ENCODE data around the gene ENC1. TPM values are rescaled to one million over a fixed set of nuclear protein-coding genes. Genes with fewer than 3 reads are reported as not detected.

ENC1 gene
- total and polyA plus RNA-seq, 2 experiments from 2014 or later, result 14.6 to 15.3 TPM

- H3K9ac ChIP-seq, result no peak overlapping the region
- no peak overlapping the region for H3K4me2 ChIP-seq (ENCODE audit: unreplicated experiment)
- H3K36me3 ChIP-seq (ENCODE audit: low read depth), result no peaks in the 10 kb centered on the region
- no peak overlapping the region for H3K27ac ChIP-seq
- DNase-seq, result no peak
- TF ChIP-seq EZH2phosphoT487 (IDR thresholded peaks at IDR 0.05; ENCODE audit: insufficient read depth, low read depth) (no peak), EZH2 (IDR thresholded peaks at IDR 0.05; ENCODE audit: insufficient read depth, poor library complexity, severe bottlenecking) (no peak)
- H3K79me2 ChIP-seq (ENCODE audit: insufficient read depth), result no peaks in the 10 kb centered on the region
- H3K4me3 ChIP-seq, result no peak overlapping the region
- H3K4me1 ChIP-seq (ENCODE audit: insufficient read depth), result no peaks in the 10 kb centered on the region
- no peaks in the 10 kb centered on the region for H3K9me2 ChIP-seq (ENCODE audit: insufficient read depth)
- no peaks in the 10 kb centered on the region for H4K20me1 ChIP-seq (ENCODE audit: insufficient read depth)
- no peaks in the 10 kb centered on the region for H3K9me3 ChIP-seq (ENCODE audit: low read depth)
- in situ Hi-C loops (cut with MboI), result no loop called here
- no peaks in the 10 kb centered on the region for H3F3A ChIP-seq (ENCODE audit: insufficient read depth)
- no peak overlapping the region for H2AFZ ChIP-seq
- H3K27me3 ChIP-seq (replicated peaks; ENCODE audit: insufficient read depth), result no peaks in the 10 kb centered on the region
- WGBS, 2 experiments (ENCODE audit: low coverage in 1 of 2, low lambda C conversion rate in 2 of 2, missing lambda C conversion rate in 2 of 2), result 80 to 93% methylated on average over 1 of the region's 1 CpG
Measured at GRCh38 chr5:74603376-74603775, 37.2 kb downstream of the ENC1 start.

GRCh38 chr5:74599148-74599547 lies 41.4 kb downstream of the ENC1 start:
- H3K36me3 ChIP-seq (ENCODE audit: low read depth), result no peaks in the 10 kb centered on the region
- H3K27ac ChIP-seq, result no peak overlapping the region
- H3K27me3 ChIP-seq (replicated peaks; ENCODE audit: insufficient read depth), result no peaks in the 10 kb centered on the region
- TF ChIP-seq EZH2phosphoT487 (IDR thresholded peaks at IDR 0.05; ENCODE audit: insufficient read depth, low read depth) (no peak), EZH2 (IDR thresholded peaks at IDR 0.05; ENCODE audit: insufficient read depth, poor library complexity, severe bottlenecking) (no peak)
- WGBS, 2 experiments (ENCODE audit: low coverage in 1 of 2, low lambda C conversion rate in 2 of 2, missing lambda C conversion rate in 2 of 2), result 54 to 61% methylated on average over 2 of the region's 2 CpGs
- no peak overlapping the region for H3K4me3 ChIP-seq
- H3K9ac ChIP-seq, result no peak overlapping the region
- no peaks in the 10 kb centered on the region for H3F3A ChIP-seq (ENCODE audit: insufficient read depth)
- DNase-seq, result no peak
- H3K79me2 ChIP-seq (ENCODE audit: insufficient read depth), result no peaks in the 10 kb centered on the region
- H3K9me3 ChIP-seq (ENCODE audit: low read depth), result no peaks in the 10 kb centered on the region
- no peak overlapping the region for H3K4me2 ChIP-seq (ENCODE audit: unreplicated experiment)
- in situ Hi-C loops (cut with MboI), result no loop called here
- no peaks in the 10 kb centered on the region for H4K20me1 ChIP-seq (ENCODE audit: insufficient read depth)
- H3K4me1 ChIP-seq (ENCODE audit: insufficient read depth), result peaks cover 8% of the 10 kb centered on the region
- H2AFZ ChIP-seq, result no peak overlapping the region
- H3K9me2 ChIP-seq (ENCODE audit: insufficient read depth), result no peaks in the 10 kb centered on the region

- Histone ChIP-seq H3K4me2 (ENCODE audit: unreplicated experiment) (no peak overlapping the region), H3K9me2 (ENCODE audit: insufficient read depth) (no peaks in the 10 kb centered on the region)
Measured at GRCh38 chr5:74598731-74599130, 41.8 kb downstream of the ENC1 start.

GRCh38 chr5:74596927-74597326 lies 43.6 kb downstream of the ENC1 start:
- no peak overlapping the region for H3K9ac ChIP-seq
- no peaks in the 10 kb centered on the region for H3K9me3 ChIP-seq (ENCODE audit: low read depth)
- H3F3A ChIP-seq (ENCODE audit: insufficient read depth), result no peaks in the 10 kb centered on the region
- no peak for TF ChIP-seq EZH2 (IDR thresholded peaks at IDR 0.05; ENCODE audit: insufficient read depth, poor library complexity, severe bottlenecking)
- no peak for TF ChIP-seq EZH2phosphoT487 (IDR thresholded peaks at IDR 0.05; ENCODE audit: insufficient read depth, low read depth)
- no peaks in the 10 kb centered on the region for H4K20me1 ChIP-seq (ENCODE audit: insufficient read depth)
- in situ Hi-C loops (cut with MboI), result no loop called here
- no peaks in the 10 kb centered on the region for H3K79me2 ChIP-seq (ENCODE audit: insufficient read depth)
- H2AFZ ChIP-seq, result no peak overlapping the region
- no peak overlapping the region for H3K27ac ChIP-seq
- WGBS, 2 experiments (ENCODE audit: low coverage in 1 of 2, low lambda C conversion rate in 2 of 2, missing lambda C conversion rate in 2 of 2), result 76 to 80% methylated on average over 6 of the region's 6 CpGs
- H3K27me3 ChIP-seq (replicated peaks; ENCODE audit: insufficient read depth), result no peaks in the 10 kb centered on the region
- no peaks in the 10 kb centered on the region for H3K36me3 ChIP-seq (ENCODE audit: low read depth)
- H3K4me3 ChIP-seq, result no peak overlapping the region
- H3K9me2 ChIP-seq (ENCODE audit: insufficient read depth), result no peaks in the 10 kb centered on the region
- peaks cover 8% of the 10 kb centered on the region for H3K4me1 ChIP-seq (ENCODE audit: insufficient read depth)
- no peak for DNase-seq
- no peak overlapping the region for H3K4me2 ChIP-seq (ENCODE audit: unreplicated experiment)

More at GRCh38 chr5:74598731-74599130, 41.8 kb downstream of the ENC1 start:
- DNase-seq, result no peak
- TF ChIP-seq EZH2 (IDR thresholded peaks at IDR 0.05; ENCODE audit: insufficient read depth, poor library complexity, severe bottlenecking) (no peak), EZH2phosphoT487 (IDR thresholded peaks at IDR 0.05; ENCODE audit: insufficient read depth, low read depth) (no peak)
- WGBS, 2 experiments (ENCODE audit: low coverage in 1 of 2, low lambda C conversion rate in 2 of 2, missing lambda C conversion rate in 2 of 2), result 68 to 84% methylated on average over 2 of the region's 2 CpGs
- Histone ChIP-seq H3K4me3 (no peak overlapping the region), H3F3A (ENCODE audit: insufficient read depth) (no peaks in the 10 kb centered on the region), H3K79me2 (ENCODE audit: insufficient read depth) (no peaks in the 10 kb centered on the region), H3K9me3 (ENCODE audit: low read depth) (no peaks in the 10 kb centered on the region), H3K4me1 (ENCODE audit: insufficient read depth) (peaks cover 8% of the 10 kb centered on the region), H4K20me1 (ENCODE audit: insufficient read depth) (no peaks in the 10 kb centered on the region), H3K27me3 (replicated peaks; ENCODE audit: insufficient read depth) (no peaks in the 10 kb centered on the region), H2AFZ (no peak overlapping the region), H3K36me3 (ENCODE audit: low read depth) (no peaks in the 10 kb centered on the region), H3K27ac (no peak overlapping the region), H3K9ac (no peak overlapping the region)
- in situ Hi-C loops (cut with MboI), result no loop called here
